Measurements from ENCODE around the gene SAMD13. TPM values are rescaled to one million over a fixed set of nuclear protein-coding genes. Genes with fewer than 3 reads are reported as not detected.
A peak's percentile ranks its signal among the peaks of the same experiment; 100 is the strongest.

The SAMD13 gene
- total RNA-seq, 3 donors from 2014 or later, result 6.8 to 35.9 (median 21.0) TPM

GRCh38 chr1:84293766-84294165 is 7.7 kb upstream of the SAMD13 start:
- intact Hi-C loops (cut with DNase I, micrococcal nuclease), result no loop called here
- Histone ChIP-seq H3K4me1 (ENCODE audit: low read depth) (peaks cover 11% of the 10 kb centered on the region), H3K4me3 (no peak overlapping the region), H3K36me3 (ENCODE audit: low read depth) (no peaks in the 10 kb centered on the region), H3K9me3 (peaks cover 8% of the 10 kb centered on the region)
- no peak for ATAC-seq
- DNase-seq, result no peak
- no peak for TF ChIP-seq CTCF (IDR thresholded peaks at IDR 0.05)

GRCh38 chr1:84294751-84295150 is 6.8 kb upstream of the SAMD13 start:
- ATAC-seq (no peak), DNase-seq (no peak)
- intact Hi-C loops (cut with DNase I, micrococcal nuclease), result no loop called here
- no peak overlapping the region for H3K4me3 ChIP-seq
- H3K36me3 ChIP-seq (ENCODE audit: low read depth), result no peaks in the 10 kb centered on the region
- H3K9me3 ChIP-seq, result peaks cover 5% of the 10 kb centered on the region
- TF ChIP-seq CTCF (IDR thresholded peaks at IDR 0.05), result no peak
- H3K4me1 ChIP-seq (ENCODE audit: low read depth), result peaks cover 11% of the 10 kb centered on the region

- no peak for TF ChIP-seq CTCF (IDR thresholded peaks at IDR 0.05)
- H3K4me3 ChIP-seq, result peak overlapping the region; percentile 67
- ATAC-seq (peak; percentile 9), DNase-seq (no peak)
- peaks cover 5% of the 10 kb centered on the region for H3K9me3 ChIP-seq
- peaks cover 22% of the 10 kb centered on the region for H3K4me1 ChIP-seq (ENCODE audit: low read depth)
- H3K36me3 ChIP-seq (ENCODE audit: low read depth), result no peaks in the 10 kb centered on the region
- intact Hi-C loops (cut with DNase I, micrococcal nuclease), result no loop called here
Measured at GRCh38 chr1:84297546-84298244, 3.8 kb upstream of the SAMD13 start.

GRCh38 chr1:84298328-84298683 is 3.2 kb upstream of the SAMD13 start:
- ATAC-seq (peak; percentile 76), DNase-seq (peak; percentile 69 to 85 (median 84))
- intact Hi-C loops (cut with DNase I, micrococcal nuclease), result no loop called here
- Histone ChIP-seq H3K9me3 (peaks cover 5% of the 10 kb centered on the region), H3K36me3 (ENCODE audit: low read depth) (no peaks in the 10 kb centered on the region), H3K4me3 (peak overlapping the region; percentile 67), H3K4me1 (ENCODE audit: low read depth) (peaks cover 22% of the 10 kb centered on the region)
- TF ChIP-seq CTCF (IDR thresholded peaks at IDR 0.05), result no peak

- DNase-seq, result peak; percentile 68 to 78 (median 69)
- H3K4me3 ChIP-seq, result peak overlapping the region; percentile 67
- no peak for TF ChIP-seq CTCF (IDR thresholded peaks at IDR 0.05)
- peaks cover 5% of the 10 kb centered on the region for H3K9me3 ChIP-seq
- ATAC-seq, result peak; percentile 57
- H3K4me1 ChIP-seq (ENCODE audit: low read depth), result peaks cover 22% of the 10 kb centered on the region
- intact Hi-C loops (cut with DNase I, micrococcal nuclease), result no loop called here
- no peaks in the 10 kb centered on the region for H3K36me3 ChIP-seq (ENCODE audit: low read depth)
Measured at GRCh38 chr1:84298684-84299535, 2.6 kb upstream of the SAMD13 start.

Measured in mucosa of descending colon (tissue), 3 donors.